Caki2 (cell line): ENCODE measurements around the gene SLC14A1. TPM values are rescaled to one million over a fixed set of nuclear protein-coding genes. Genes with fewer than 3 reads are reported as not detected.
A peak's percentile ranks its signal among the peaks of the same experiment; 100 is the strongest.

Experiments used
- DNase-seq: peaks from one replicate; pipeline ENCODE4 v3.0.0-alpha.2; 2015; ENCODE audit warnings: low read depth
- in situ Hi-C: cut with HindIII; loops from 2 replicates; pipeline ENCODE4 v1.10.0; 2016; ENCODE audit warnings: low sequenced_read_pairs, low pct_unique_long_range_greater_than_20kb, mixed read lengths
- total RNA-seq: library from RNA; depleted of rRNA; stranded (reverse); fragments of >200 nt; shearing (Covaris generic); gene quantifications from 2 replicates; pipeline ENCODE4 v1.2.3, GENCODE V29; 2014; ENCODE audit warnings: low replicate concordance

SLC14A1 gene
- total RNA-seq, 1 experiment from 2014 or later: not detected

GRCh38 chr18:45713239-45713638 is 10.7 kb upstream of the SLC14A1 start:
- no peak for DNase-seq
- in situ Hi-C loops: no loop called here

DNA sequence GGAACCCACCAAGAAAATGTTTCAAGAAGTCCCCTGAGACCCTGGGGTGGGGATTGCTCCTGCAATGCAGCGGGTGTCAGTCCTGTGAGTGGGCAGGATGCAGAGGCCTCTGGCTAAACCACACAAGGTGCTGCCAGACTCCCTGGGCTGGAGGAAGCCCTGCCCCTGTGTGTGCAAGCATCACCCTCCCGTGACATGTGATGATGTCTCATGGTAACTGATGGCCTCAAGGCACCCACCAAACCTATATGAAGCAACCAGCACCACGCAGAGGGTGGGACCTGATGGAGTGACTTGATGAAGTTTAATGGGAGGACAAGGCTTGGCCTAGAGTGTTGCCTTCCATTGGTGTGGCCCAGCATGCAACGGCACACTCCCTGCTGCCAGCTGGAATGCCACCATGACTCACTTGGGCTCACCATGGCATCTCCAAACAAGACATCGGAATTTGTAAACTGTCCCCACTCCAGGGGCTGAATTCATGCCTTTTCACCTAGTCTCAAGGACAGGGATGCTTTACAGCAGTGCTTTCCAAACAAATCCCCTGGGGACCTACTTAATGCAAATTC is 8.7 kb upstream of the SLC14A1 start:
- in situ Hi-C loops: no loop called here
- DNase-seq: no peak

- no peak for DNase-seq
- in situ Hi-C loops: no loop called here
These were observed 4.9 kb upstream of the SLC14A1 start for GRCh38 chr18:45719106-45719505.

GRCh38 chr18:45722899-45723298 is 1.1 kb upstream of the SLC14A1 start:
- in situ Hi-C loops: no loop called here
- peak; percentile 31 for DNase-seq

DNA sequence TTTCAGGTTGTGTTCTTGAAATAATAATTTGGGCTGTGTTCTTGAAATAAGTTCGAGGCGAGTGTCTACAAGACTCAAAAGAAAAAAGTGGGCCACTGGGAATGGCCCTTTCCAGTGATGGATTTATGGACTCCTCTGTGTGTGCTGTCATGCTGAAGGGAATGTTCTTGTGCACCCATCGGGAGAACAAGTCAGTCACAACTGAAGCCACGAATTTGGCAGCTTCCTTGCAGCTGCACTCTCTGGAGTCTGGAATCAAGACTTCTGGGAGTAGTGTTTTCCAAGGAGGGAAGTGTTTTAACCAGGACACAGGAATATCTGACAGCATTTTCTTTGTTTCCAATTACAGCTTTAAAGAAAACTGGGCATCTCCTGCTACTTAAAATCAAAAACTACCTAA is 620 bp downstream of the SLC14A1 start:
- in situ Hi-C loops: no loop called here
- DNase-seq: no peak

DNA sequence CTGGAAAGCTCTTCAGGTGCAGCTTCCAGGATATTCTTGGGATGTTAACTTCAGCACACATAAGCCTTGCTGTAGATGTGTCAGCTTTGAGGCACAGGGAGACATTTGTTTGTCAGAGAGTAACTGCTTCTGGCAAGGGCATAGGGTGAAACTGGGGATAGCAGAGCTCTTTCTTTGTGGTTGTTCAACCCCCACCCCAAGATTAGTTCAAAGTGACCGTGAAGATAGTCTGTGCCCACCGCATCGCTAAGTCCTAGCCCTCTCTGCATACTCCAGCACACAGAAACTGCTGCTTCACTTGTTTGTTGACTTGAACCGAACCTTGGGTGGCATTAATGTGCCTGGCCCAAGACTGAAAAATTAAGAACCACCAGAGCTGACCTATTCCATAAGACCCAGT is 1.4 kb downstream of the SLC14A1 start:
- DNase-seq: no peak
- in situ Hi-C loops: no loop called here

GRCh38 chr18:45726603-45727002 is 2.6 kb downstream of the SLC14A1 start:
- in situ Hi-C loops: no loop called here
- no peak for DNase-seq

DNA sequence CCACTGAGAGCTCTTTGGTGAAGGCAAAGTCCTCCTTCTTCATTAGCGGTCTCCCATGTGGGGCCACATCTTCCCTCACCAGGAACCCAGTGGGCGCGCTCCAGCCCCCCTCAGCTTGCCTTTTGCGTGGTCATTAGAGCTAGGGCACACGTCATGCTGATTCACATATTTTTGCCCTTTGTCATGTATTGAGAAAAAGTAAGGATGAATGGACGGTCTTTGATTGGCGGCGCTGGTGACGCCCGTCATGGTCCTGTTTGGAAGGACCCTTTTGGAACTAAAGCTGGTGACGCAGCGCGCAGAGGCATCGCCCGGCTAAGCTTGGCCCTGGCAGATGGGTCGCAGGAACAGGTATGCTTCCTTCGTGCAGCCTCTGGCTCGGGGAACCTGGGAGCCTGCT is 3.1 kb downstream of the SLC14A1 start:
- in situ Hi-C loops: no loop called here
- DNase-seq: no peak

DNA sequence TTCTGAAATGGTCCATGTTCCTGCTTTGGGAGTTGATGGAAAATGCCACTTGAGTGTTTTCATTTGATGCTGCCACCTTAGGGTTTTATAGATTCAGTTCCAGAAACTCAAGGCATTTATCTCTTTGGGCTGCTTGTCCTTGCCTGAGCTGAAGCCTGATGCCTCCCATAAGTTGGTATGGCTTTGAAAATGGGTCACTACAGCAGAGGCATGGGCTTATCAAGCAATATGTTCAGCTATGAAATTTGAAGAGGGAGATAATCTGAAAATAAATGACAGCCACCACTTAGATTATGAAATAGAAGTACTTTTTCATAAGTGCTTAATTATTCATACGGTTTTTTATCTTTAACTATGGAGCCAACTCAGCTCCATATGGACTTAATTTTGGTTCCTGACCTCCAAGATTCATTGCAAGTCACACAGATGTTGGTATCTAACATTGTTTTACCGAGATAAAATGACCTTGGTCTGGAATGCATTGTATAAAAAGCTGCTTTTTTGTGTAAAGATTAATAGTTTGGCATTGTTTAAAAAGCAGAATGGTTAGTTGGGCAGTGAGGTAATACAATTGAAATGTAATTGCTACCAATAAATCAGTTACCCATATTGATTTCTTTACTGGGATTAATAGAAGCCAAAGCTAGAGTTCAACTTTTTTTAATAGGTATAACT is 4.5 kb downstream of the SLC14A1 start:
- in situ Hi-C loops: no loop called here

DNA sequence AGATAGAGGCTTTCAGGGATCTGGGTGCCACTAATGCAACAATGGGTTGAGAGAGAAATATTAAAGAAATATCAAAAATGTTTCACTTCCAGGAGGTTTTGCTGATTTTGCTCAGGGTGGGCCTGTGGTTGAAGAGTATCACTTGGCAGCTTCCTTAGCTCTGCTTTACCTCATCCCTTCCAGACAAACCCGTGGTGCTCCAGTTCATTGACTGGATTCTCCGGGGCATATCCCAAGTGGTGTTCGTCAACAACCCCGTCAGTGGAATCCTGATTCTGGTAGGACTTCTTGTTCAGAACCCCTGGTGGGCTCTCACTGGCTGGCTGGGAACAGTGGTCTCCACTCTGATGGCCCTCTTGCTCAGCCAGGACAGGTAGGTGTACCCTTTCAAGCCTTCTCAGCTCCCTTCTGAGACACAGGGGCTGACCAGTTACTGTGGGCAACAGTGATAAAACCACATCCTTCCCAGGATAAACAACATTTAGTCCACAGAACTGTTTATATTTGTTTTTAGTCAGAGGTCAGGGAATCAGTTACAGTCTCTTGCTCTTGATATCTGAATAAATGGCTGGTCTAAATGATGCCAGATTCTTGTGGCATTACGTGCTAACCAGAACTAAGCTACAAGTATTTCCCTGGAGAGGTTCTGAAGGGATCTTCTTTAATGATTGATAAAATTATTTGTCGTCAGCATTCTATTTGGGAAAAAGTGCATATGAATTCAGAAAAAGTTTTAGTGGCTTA is 7.0 kb downstream of the SLC14A1 start:
- in situ Hi-C loops: no loop called here
- peak; percentile 74 for DNase-seq

More for the DNA sequence above, 4.5 kb downstream of the SLC14A1 start:
- DNase-seq: peak; percentile 12

GRCh38 chr18:45731716-45732115 is 7.7 kb downstream of the SLC14A1 start:
- in situ Hi-C loops: no loop called here
- DNase-seq: no peak

DNA sequence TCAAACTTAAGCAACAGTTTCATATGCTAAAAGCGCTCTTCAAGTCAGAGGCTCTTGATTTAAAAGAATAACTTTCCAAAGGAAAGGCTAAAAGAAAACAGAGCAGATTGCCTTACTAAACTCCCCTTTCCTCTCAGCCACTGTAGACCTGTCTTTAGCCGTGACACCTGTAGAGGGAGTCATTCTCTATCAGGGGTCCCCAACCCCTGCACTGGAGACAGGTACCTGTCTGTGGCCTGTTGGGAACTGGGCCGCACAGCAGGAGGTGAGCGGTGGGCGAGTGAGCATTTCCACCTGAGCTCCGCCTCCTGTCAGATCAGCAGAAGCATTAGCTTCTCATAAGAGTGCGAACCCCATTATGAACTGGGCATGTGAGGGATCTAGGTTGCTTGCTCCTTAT is 9.6 kb downstream of the SLC14A1 start:
- DNase-seq: no peak

DNA sequence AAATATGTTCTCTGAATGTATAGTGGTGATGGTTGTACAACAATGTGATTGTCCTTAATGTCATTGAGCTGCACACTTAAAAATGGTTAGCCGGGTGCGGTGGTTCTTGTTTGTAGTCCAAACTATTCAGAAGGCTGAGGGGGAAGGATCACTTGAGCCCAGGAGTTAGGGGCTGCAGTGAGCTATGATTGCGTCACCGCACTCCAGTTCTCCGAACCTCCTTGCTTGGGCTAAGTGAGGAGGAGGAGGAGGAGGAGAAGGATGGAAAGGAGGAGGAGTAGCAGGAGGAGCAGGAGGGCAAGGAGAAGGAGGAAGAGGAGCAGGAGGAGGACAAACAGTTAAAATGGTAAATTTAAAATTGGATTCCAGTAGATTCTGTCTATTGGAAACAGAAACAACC is 10.5 kb downstream of the SLC14A1 start:
- DNase-seq: no peak

More for the DNA sequence above, 9.6 kb downstream of the SLC14A1 start:
- in situ Hi-C loops: no loop called here

GRCh38 chr18:45734944-45735343 is 11.0 kb downstream of the SLC14A1 start:
- in situ Hi-C loops: no loop called here
- DNase-seq: no peak

More for the DNA sequence above, 10.5 kb downstream of the SLC14A1 start:
- in situ Hi-C loops: no loop called here

- in situ Hi-C loops: no loop called here
- no peak for DNase-seq
These were observed 14.7 kb downstream of the SLC14A1 start for GRCh38 chr18:45738660-45739059.

GRCh38 chr18:45739268-45739667 is 15.3 kb downstream of the SLC14A1 start:
- in situ Hi-C loops: no loop called here
- DNase-seq: no peak

DNA sequence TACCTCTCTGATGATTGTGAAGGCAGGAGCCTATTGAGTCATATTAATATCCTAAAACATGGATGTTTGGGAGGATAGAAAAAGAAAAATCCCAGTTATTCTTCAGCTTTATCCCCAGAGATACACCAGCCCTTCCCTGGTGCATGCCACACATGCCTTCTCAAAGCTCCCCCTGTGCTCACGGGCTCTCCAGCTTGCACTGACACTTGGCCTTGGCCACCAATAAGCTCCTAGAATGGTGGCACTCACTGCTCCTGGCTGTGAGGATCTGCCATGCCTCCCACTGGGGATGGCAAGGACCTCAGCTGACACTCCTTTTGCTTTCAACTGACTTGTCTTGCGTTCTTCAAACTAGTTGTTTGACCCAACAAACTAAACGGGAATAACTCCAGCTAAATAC is 15.9 kb downstream of the SLC14A1 start:
- DNase-seq: no peak
- in situ Hi-C loops: no loop called here

DNA sequence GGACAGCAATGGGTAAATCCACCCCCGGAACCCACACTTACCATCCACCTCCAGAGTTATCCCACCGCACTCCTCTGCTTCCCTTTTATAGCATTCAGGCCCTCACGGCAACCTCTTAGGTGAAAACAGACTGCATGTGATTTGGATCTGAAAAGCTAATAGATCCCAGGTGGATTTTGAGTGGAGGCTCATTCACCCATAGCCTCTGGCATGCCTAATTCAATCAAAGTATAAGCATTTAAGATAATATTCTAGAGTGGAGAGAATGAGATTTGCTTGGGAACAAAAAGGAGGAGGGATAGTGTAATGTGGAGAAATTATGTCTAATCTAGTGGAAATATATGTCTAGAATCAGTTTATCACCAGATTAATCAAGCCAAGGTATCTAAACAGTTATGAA is 17.1 kb downstream of the SLC14A1 start:
- in situ Hi-C loops: no loop called here

GRCh38 chr18:45745817-45746461 is 22.0 kb downstream of the SLC14A1 start:
- DNase-seq: no peak
- in situ Hi-C loops: no loop called here

More for the DNA sequence above, 17.1 kb downstream of the SLC14A1 start:
- no peak for DNase-seq
